ENCODE results near the gene RUSC1. TPM values are rescaled to one million over a fixed set of nuclear protein-coding genes. Genes with fewer than 3 reads are reported as not detected.
A peak's percentile ranks its signal among the peaks of the same experiment; 100 is the strongest.

RUSC1 gene
- total RNA-seq, 1 experiment from 2014 or later = 44.4 TPM

DNA sequence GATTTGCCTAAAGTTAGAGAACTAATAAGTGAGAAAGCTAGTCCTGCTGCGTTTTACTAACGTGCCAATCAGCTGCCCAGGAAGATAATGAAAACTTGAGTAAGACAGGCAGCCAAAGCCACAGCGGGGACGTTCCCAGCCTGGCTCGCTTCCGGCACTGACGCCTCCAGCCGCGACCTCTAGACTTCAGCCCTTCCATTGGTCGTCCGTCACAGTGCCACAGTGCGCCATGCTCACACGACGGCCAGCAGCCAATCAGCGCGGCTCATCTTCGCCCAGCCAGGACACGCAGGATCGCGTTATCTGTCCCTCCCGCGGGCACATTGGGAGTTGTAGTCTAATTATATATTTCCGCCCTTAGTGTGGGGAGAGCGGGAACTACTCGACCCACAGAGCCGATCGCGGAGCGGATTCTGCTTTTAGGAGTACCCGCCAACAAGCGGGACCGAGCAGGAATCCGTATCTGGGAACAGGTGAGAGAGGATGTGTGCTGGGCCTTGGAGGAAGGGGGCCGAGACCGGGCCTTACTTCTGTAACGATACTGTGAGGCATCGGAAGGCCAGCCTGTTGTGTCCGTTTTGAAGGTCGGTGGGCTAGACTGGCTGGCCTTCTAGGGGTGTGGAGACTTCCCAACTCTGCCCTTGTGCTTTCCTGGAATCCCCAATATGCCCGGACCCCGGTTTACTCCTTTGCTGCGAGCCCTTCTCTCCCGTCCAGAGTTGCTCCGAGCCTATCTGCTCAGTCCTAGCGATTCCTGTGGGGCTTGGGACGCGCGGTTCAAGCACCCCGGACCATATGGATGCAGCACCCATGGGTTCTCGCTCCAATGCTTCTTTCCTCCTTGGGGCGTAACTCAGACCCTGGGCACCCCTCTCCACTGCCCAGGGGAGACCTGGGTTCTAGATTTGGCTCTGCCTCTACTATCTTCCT is 11.9 kb upstream of the RUSC1 start, which contains the start of gene FDPS:
FDPS (plus strand) TSS at position 374 of the 930 bp plus-strand sequence. CDS start 924 bp downstream, outside the sequence.
- Histone ChIP-seq H3K36me3 (ENCODE audit: control insufficient read depth, insufficient read depth, low read length) (peaks cover 7% of the 10 kb centered on the region), H3K27me3 (replicated peaks; ENCODE audit: control insufficient read depth, insufficient read depth, low read length) (no peaks in the 10 kb centered on the region), H3K9me3 (no peaks in the 10 kb centered on the region), H3K4me1 (peaks cover 12% of the 10 kb centered on the region; the same call in 1 of the 2 replicates), H3K4me3 (ENCODE audit: low read depth, low read length) (peak within 1 kb of the TSS; percentile 77)
- BruUV-seq (replicated peaks) = TSS peak; percentile 91
- H3K4me3 Mint-ChIP-seq (ENCODE audit: unreplicated experiment) = peak within 1 kb of the TSS; percentile 96
- POLR2A ChIA-PET = interaction anchor here (0.5 to 1.0 kb wide), 5 partner anchors 8 to 904 kb away, joined by 3 to 4 read pairs (median 3); partner anchors contain the start of gene CLK2
- CTCF ChIA-PET = interaction anchor here (0.6 to 1.9 kb wide), 7 partner anchors 14 to 57 kb away, joined by 3 to 10 read pairs (median 4); partner anchors contain the start of genes CLK2, ENTREP3 and SCAMP3
- peak; percentile 97 to 99 for DNase-seq
- intact Hi-C loops (cut with micrococcal nuclease; ENCODE audit: unreplicated experiment) = loop anchor here (1.0 kb wide), 3 partner anchors 15 to 53 kb away; partner anchors contain the start of gene ENTREP3
- peaks cover 58% of the 10 kb centered on the region for H3K36me3 Mint-ChIP-seq (ENCODE audit: insufficient read depth, unreplicated experiment)
- TF ChIP-seq, protein P1, sequence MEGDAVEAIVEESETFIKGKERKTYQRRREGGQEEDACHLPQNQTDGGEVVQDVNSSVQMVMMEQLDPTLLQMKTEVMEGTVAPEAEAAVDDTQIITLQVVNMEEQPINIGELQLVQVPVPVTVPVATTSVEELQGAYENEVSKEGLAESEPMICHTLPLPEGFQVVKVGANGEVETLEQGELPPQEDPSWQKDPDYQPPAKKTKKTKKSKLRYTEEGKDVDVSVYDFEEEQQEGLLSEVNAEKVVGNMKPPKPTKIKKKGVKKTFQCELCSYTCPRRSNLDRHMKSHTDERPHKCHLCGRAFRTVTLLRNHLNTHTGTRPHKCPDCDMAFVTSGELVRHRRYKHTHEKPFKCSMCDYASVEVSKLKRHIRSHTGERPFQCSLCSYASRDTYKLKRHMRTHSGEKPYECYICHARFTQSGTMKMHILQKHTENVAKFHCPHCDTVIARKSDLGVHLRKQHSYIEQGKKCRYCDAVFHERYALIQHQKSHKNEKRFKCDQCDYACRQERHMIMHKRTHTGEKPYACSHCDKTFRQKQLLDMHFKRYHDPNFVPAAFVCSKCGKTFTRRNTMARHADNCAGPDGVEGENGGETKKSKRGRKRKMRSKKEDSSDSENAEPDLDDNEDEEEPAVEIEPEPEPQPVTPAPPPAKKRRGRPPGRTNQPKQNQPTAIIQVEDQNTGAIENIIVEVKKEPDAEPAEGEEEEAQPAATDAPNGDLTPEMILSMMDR (IDR thresholded peaks at IDR 0.05; ENCODE audit: insufficient read depth in 1 of 2, low read depth in 1 of 2, low read length in 1 of 2, severe bottlenecking in 1 of 2, unreplicated experiment in 1 of 2) = no peak
- H3K9me3 Mint-ChIP-seq (ENCODE audit: unreplicated experiment) = no peaks in the 10 kb centered on the region
- H3K27me3 Mint-ChIP-seq (ENCODE audit: insufficient read depth, unreplicated experiment) = no peaks in the 10 kb centered on the region
- peaks cover 12% of the 10 kb centered on the region for H3K4me1 Mint-ChIP-seq (ENCODE audit: low read depth, unreplicated experiment)
- H3K27ac Mint-ChIP-seq (ENCODE audit: unreplicated experiment) = peak within 1 kb of the TSS; percentile 99

DNA sequence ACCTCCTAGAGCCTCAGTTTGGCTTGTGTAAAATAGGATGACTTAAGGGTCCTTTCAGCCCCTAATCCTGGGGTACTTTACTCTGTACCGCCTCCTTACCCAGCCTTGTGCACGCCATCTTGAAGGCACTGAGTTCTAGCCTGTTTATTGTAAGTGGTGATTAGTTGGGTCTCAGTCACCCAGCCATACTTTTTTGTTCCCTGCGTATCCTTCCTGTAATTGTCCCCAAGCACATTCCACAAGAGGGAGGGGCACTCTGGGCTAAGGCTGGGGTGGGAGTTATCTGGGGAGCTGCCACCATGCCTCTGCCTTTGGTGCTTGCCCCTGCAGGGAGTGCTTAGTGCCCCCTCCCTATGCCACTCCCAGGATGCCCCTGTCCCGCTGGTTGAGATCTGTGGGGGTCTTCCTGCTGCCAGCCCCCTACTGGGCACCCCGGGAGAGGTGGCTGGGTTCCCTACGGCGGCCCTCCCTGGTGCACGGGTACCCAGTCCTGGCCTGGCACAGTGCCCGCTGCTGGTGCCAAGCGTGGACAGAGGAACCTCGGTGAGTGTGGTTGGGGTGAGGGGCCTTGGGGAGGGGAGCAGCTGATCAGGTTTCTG is 11.2 kb upstream of the RUSC1 start:
- Histone ChIP-seq H3K27me3 (replicated peaks; ENCODE audit: control insufficient read depth, insufficient read depth, low read length) (no peaks in the 10 kb centered on the region), H3K9me3 (no peaks in the 10 kb centered on the region), H3K4me3 (ENCODE audit: low read depth, low read length) (peak overlapping the region; percentile 77), H3K36me3 (ENCODE audit: control insufficient read depth, insufficient read depth, low read length) (peaks cover 7% of the 10 kb centered on the region), H3K4me1 (peaks cover 12% of the 10 kb centered on the region; the same call in 1 of the 2 replicates)
- peak overlapping the region; percentile 96 for H3K4me3 Mint-ChIP-seq (ENCODE audit: unreplicated experiment)
- CTCF ChIA-PET = interaction anchor here (1.0 kb wide), 1 partner anchor 33 kb away, joined by 3 read pairs; no protein-coding TSS in a partner anchor
- POLR2A ChIA-PET = no interaction called here
- H3K9me3 Mint-ChIP-seq (ENCODE audit: unreplicated experiment) = no peaks in the 10 kb centered on the region
- BruUV-seq (replicated peaks) = no TSS peak
- H3K4me1 Mint-ChIP-seq (ENCODE audit: low read depth, unreplicated experiment) = peaks cover 8% of the 10 kb centered on the region
- no peaks in the 10 kb centered on the region for H3K27me3 Mint-ChIP-seq (ENCODE audit: insufficient read depth, unreplicated experiment)
- peak in 1 of 2 experiments; percentile 38 for DNase-seq
- peak overlapping the region; percentile 99 for H3K27ac Mint-ChIP-seq (ENCODE audit: unreplicated experiment)
- TF ChIP-seq, protein P1 (IDR thresholded peaks at IDR 0.05; ENCODE audit: insufficient read depth in 1 of 2, low read depth in 1 of 2, low read length in 1 of 2, severe bottlenecking in 1 of 2, unreplicated experiment in 1 of 2) = no peak
- peaks cover 65% of the 10 kb centered on the region for H3K36me3 Mint-ChIP-seq (ENCODE audit: insufficient read depth, unreplicated experiment)
- intact Hi-C loops (cut with micrococcal nuclease; ENCODE audit: unreplicated experiment) = no loop called here

DNA sequence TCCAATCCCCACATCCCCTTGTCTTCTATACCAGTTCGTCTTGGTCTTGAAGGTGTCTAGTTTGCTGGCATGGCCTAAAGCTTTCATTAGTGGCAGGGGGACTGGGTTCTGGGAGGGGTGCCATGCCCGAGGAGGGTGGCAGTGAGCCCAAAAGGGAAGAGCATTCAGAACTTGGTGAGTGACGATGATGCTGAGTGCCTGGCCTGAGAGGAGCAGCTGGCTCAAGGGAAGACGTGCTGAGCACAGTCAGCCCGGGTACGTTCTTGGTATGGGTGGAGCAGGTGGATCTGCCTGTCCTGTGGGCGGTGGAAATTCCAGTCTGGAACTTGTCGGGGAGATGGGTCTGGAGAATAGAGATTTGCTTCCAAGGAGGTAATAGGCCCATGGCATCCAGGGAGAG is 7.4 kb upstream of the RUSC1 start:
- no peak overlapping the region for H3K27ac Mint-ChIP-seq (ENCODE audit: unreplicated experiment)
- Histone ChIP-seq H3K36me3 (ENCODE audit: control insufficient read depth, insufficient read depth, low read length) (peaks cover 11% of the 10 kb centered on the region), H3K9me3 (no peaks in the 10 kb centered on the region), H3K4me1 (peaks cover 21% of the 10 kb centered on the region), H3K4me3 (ENCODE audit: low read depth, low read length) (no peak overlapping the region), H3K27me3 (replicated peaks; ENCODE audit: control insufficient read depth, insufficient read depth, low read length) (no peaks in the 10 kb centered on the region)
- no peak overlapping the region for H3K4me3 Mint-ChIP-seq (ENCODE audit: unreplicated experiment)
- DNase-seq = no peak
- ChIA-PET CTCF (no interaction called here), POLR2A (no interaction called here)
- TF ChIP-seq, protein P1 (IDR thresholded peaks at IDR 0.05; ENCODE audit: insufficient read depth in 1 of 2, low read depth in 1 of 2, low read length in 1 of 2, severe bottlenecking in 1 of 2, unreplicated experiment in 1 of 2) = no peak
- no peaks in the 10 kb centered on the region for H3K9me3 Mint-ChIP-seq (ENCODE audit: unreplicated experiment)
- no peaks in the 10 kb centered on the region for H3K27me3 Mint-ChIP-seq (ENCODE audit: insufficient read depth, unreplicated experiment)
- peaks cover 6% of the 10 kb centered on the region for H3K4me1 Mint-ChIP-seq (ENCODE audit: low read depth, unreplicated experiment)
- intact Hi-C loops (cut with micrococcal nuclease; ENCODE audit: unreplicated experiment) = no loop called here
- peaks cover 84% of the 10 kb centered on the region for H3K36me3 Mint-ChIP-seq (ENCODE audit: insufficient read depth, unreplicated experiment)
- no TSS peak for BruUV-seq (replicated peaks)
